Astrocyte of the cerebellum (primary cell): Measurements from ENCODE around the gene STX10.
A peak's percentile ranks its signal among the peaks of the same experiment; 100 is the strongest.

ENCODE experiments used
- DNase-seq: peaks from one replicate; pipeline ENCODE4 v3.0.0-alpha.2; 2011; ENCODE audit warnings: low read depth
- H3K4me3 ChIP-seq: 2 replicates; pipeline ENCODE4 v1.5.1; 2011; ENCODE audit warnings: mild to moderate bottlenecking, low read depth, low read length, moderate library complexity
- CTCF ChIP-seq: IDR thresholded peaks from 2 replicates; pipeline ENCODE4 v1.5.1; 2012; ENCODE audit warnings: low read length, low read depth, moderate library complexity, mild to moderate bottlenecking; ENCODE audit errors: missing control alignments
- in situ Hi-C: cut with HindIII; loops from 2 replicates; pipeline ENCODE4 v1.10.0; 2017; ENCODE audit warnings: low sequenced_read_pairs

Gene STX10

GRCh38 chr19:13097033-13097462, 53.1 kb downstream of the STX10 start:
- H3K4me3 ChIP-seq, result no peak overlapping the region
- no peak for TF ChIP-seq CTCF
- in situ Hi-C loops, result no loop called here
- no peak for DNase-seq

GRCh38 chr19:13095934-13096927, 53.9 kb downstream of the STX10 start:
- DNase-seq, result no peak
- H3K4me3 ChIP-seq, result no peak overlapping the region
- in situ Hi-C loops, result no loop called here
- TF ChIP-seq CTCF, result peak; percentile 15

- no peak for DNase-seq
- H3K4me3 ChIP-seq, result no peak overlapping the region
- in situ Hi-C loops, result no loop called here
- no peak for TF ChIP-seq CTCF
These were observed 54.8 kb downstream of the STX10 start for GRCh38 chr19:13095393-13095784.

GRCh38 chr19:13094771-13095392, 55.3 kb downstream of the STX10 start:
- TF ChIP-seq CTCF, result no peak
- H3K4me3 ChIP-seq, result no peak overlapping the region
- DNase-seq, result no peak
- in situ Hi-C loops, result no loop called here

GRCh38 chr19:13094106-13094504, 56.1 kb downstream of the STX10 start:
- TF ChIP-seq CTCF, result no peak
- no peak for DNase-seq
- H3K4me3 ChIP-seq, result no peak overlapping the region
- in situ Hi-C loops, result no loop called here
